Testis (tissue), 2 donors: Measurements from ENCODE around the gene COL4A4.

ENCODE experiments used
- POLR2A ChIP-seq: fragments of 450-650 bp; IDR thresholded peaks from one replicate; pipeline ENCODE4 v1.6.1; 2017; ENCODE audit warnings: antibody characterized with exemption, mild to moderate bottlenecking, moderate library complexity
- TF ChIP-seq, protein P1 (sequence below), 3 experiments: fragments of 450-650 bp in 2 of 3; fragments of 200-600 bp in 1 of 3; sonication (generic) in 1 of 3; IDR thresholded peaks; one replicate each; pipeline ENCODE4 v1.5.1; 2016 to 2019; ENCODE audit warnings: antibody characterized with exemption in 3 of 3, mild to moderate bottlenecking in 2 of 3, moderate library complexity in 1 of 3

DNA sequence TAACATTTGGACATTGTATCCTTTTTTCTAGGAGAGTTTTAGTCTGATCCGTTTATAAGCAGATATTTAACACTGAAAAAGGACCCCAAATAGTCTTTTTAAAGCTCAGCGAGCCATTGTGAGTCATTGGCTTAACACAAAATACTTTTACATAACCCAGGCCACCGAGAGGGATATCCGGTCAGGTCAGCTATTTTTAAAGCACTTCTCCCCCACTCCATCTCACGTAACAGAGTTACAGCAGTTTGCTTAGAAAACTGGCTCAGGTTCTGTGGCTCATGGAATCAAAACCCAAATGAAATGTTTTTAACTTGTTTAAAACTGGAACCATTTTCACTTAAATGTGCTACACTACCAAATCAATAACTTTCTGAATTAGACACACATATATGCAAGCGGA is 24.3 kb upstream of the COL4A4 start:
- TF ChIP-seq, protein P1, sequence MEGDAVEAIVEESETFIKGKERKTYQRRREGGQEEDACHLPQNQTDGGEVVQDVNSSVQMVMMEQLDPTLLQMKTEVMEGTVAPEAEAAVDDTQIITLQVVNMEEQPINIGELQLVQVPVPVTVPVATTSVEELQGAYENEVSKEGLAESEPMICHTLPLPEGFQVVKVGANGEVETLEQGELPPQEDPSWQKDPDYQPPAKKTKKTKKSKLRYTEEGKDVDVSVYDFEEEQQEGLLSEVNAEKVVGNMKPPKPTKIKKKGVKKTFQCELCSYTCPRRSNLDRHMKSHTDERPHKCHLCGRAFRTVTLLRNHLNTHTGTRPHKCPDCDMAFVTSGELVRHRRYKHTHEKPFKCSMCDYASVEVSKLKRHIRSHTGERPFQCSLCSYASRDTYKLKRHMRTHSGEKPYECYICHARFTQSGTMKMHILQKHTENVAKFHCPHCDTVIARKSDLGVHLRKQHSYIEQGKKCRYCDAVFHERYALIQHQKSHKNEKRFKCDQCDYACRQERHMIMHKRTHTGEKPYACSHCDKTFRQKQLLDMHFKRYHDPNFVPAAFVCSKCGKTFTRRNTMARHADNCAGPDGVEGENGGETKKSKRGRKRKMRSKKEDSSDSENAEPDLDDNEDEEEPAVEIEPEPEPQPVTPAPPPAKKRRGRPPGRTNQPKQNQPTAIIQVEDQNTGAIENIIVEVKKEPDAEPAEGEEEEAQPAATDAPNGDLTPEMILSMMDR (IDR thresholded peaks at IDR 0.05) = no peak
- TF ChIP-seq POLR2A = no peak
